Right lobe of liver (tissue), 6 donors: ENCODE data around the gene PLS3. TPM values are rescaled to one million over a fixed set of nuclear protein-coding genes. Genes with fewer than 3 reads are reported as not detected.

Experiments
- ATAC-seq, 4 donors: fragments of 200-7000 bp; cut with Tn5 transposase; one replicate each; pipeline ENCODE4 v1.9.1; 2020; ENCODE audit warnings: mild to moderate bottlenecking in 4 of 4, moderate library complexity in 4 of 4
- DNase-seq, 3 donors: peaks; one replicate each; pipeline ENCODE4 v3.0.0-alpha.2; 2020
- H3K27ac ChIP-seq, 3 donors: fragments of 200-600 bp; one replicate each; pipeline ENCODE4 v1.8.0; 2022
- H3K27me3 ChIP-seq, 2 donors: fragments of 200-600 bp; one replicate each; pipeline ENCODE4 v1.8.0; 2022
- H3K36me3 ChIP-seq, 4 donors: fragments of 200-600 bp; sonication (generic) in 1 of 4; one replicate each; pipeline versions ENCODE4 v1.5.1 to v1.8.0; 2017 to 2022; ENCODE audit warnings: control low read depth in 1 of 4
- H3K4me1 ChIP-seq, 4 donors: fragments of 200-600 bp; sonication (generic) in 1 of 4; one replicate each; pipeline versions ENCODE4 v1.5.1 to v1.8.0; 2017 to 2022; ENCODE audit warnings: control low read depth in 1 of 4
- H3K4me3 ChIP-seq, 3 donors: fragments of 200-600 bp; one replicate each; pipeline ENCODE4 v1.8.0; 2022
- H3K9me3 ChIP-seq, 4 donors: fragments of 200-600 bp; sonication (generic) in 1 of 4; one replicate each; pipeline versions ENCODE4 v1.5.1 to v1.8.0; 2017 to 2022; ENCODE audit warnings: control low read depth in 1 of 4
- CTCF ChIP-seq, 4 donors: fragments of 200-600 bp in 3 of 4; fragments of 450-650 bp in 1 of 4; IDR thresholded peaks; one replicate each; pipeline versions ENCODE4 v1.5.1 to v1.8.0; 2016 to 2022; ENCODE audit warnings: antibody characterized with exemption in 4 of 4, mild to moderate bottlenecking in 2 of 4
- POLR2A ChIP-seq: fragments of 450-650 bp; IDR thresholded peaks from one replicate; pipeline ENCODE4 v1.6.1; 2017; ENCODE audit warnings: antibody characterized with exemption, mild to moderate bottlenecking
- WGBS: methylation state at CpG from one replicate; pipeline ENCODE4 v1.1.6; 2018; ENCODE audit warnings: low coverage, low lambda C conversion rate; ENCODE audit not compliant: insufficient coverage; ENCODE audit errors: missing lambda C conversion rate; 5-methylcytosine and 5-hydroxymethylcytosine counted together
- intact Hi-C, 2 donors: fragments of 100-400 bp; cut with DNase I; formaldehyde crosslinking; loops; one replicate each; pipeline versions ENCODE4 v1.11.2 to v1.14.1; 2022
- total RNA-seq, 6 experiments: library from RNA; depleted of rRNA in 2 of 6; stranded (reverse); fragments of >200 nt in 2 of 6; fragmentation: NEBNext Ultra II Directional in 3 of 6; extraction: Animal tissue kit (Norgen Biotek cat#: 25700) in 3 of 6; gene quantifications; one replicate each; pipeline versions ENCODE4 v1.1.0 to v1.2.4, GENCODE V29; 2016 to 2023
- donor health status: DM: no; HTN: yes; CAD: no.
- donor health status: DM: no; HTN: no; CAD: no.
- donor health status: DM: no; HTN: no; CAD: no.
- donor health status: DM: no; HTN: yes; CAD: no.
- donor health status: DM: no; HTN: yes; CAD: no.

PLS3 gene
- total RNA-seq, 6 experiments from 2014 or later, result 85.3 to 239 (median 114) TPM

GRCh38 chrX:115553171-115553570 is 7.8 kb upstream of the PLS3 start:
- Histone ChIP-seq H3K4me1 (no peaks in the 10 kb centered on the region), H3K27ac (no peak overlapping the region), H3K4me3 (no peak overlapping the region), H3K36me3 (no peaks in the 10 kb centered on the region), H3K9me3 (no peaks in the 10 kb centered on the region), H3K27me3 (peaks cover 0 to 6% of the 10 kb centered on the region in 2 donors)
- TF ChIP-seq POLR2A (no peak), CTCF (IDR thresholded peaks at IDR 0.05) (no peak)
- 43% methylated on average over 5 of the region's 5 CpGs for WGBS
- no peak for ATAC-seq
- no peak for DNase-seq
- intact Hi-C loops, result no loop called here

DNA sequence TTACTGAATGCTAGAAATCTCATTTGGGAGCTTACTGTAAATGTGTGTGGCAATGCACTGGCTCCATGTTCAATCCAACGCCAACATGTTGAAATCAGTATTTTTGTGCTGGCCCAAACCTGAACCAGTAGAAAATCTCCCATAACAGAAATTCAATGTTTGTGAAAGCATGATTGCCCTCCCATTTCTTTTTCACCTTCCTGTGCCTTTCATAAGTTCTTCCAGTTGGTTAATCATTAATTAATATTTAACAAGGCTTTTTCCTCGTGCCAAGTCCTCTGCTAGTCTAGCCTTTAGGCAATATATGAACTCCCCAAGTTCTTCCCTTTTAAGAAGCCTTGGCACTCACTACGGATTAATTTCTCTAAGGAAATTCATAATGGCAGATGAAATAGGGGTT is 1.3 kb upstream of the PLS3 start:
- intact Hi-C loops, result no loop called here
- peak overlapping the region in 2 of 3 donors; percentile 85 to 89 for H3K27ac ChIP-seq

DNA sequence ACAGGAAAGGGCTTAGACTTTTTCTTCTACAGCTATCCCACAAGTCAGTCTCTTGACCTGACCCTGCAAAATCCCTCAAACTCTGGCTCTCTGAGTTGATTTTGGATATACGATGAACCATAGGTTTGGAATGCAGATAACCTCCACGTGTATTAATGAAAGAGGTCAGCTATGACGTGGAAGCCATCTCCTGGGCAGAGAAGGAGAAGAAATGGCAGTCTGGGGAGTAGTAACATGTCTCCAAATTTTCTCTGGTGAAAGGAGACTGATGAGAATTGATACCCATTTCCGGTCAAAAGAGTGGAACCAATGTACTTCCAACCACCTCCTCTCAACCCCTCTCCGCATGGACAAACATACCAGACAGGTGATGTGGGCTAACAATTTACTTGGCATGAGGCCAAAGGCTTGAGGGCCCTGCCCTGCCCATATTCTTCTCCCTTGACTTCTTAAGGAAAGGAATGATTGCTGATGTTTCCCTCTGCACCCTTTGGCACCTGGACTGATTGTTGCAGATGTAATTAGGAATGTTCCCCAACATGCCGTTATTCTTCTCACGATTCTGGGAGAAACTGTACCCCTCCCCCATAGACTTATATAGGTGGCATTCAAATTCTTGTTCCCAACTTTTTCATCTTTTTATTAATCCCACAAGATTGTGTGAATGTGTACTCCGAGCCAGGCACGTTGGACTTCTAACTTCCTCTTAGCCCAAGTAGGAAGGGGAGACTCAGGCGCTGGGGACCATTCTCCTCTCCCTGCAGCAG is 580 bp upstream of the PLS3 start:
- DNase-seq, result peak in 1 of 3 donors; percentile 22
- 8% methylated on average over 10 of the region's 10 CpGs for WGBS
- peak overlapping the region; percentile 85 to 89 (median 85) for H3K27ac ChIP-seq

More for the DNA sequence above, 1.3 kb upstream of the PLS3 start:
- WGBS, result 25% methylated on average over 3 of the region's 3 CpGs
- Histone ChIP-seq H3K27me3 (peaks cover 0 to 6% of the 10 kb centered on the region in 2 donors), H3K36me3 (no peaks in the 10 kb centered on the region), H3K4me1 (peaks cover 0 to 6% (median 0%) of the 10 kb centered on the region in 4 donors), H3K4me3 (peak overlapping the region in 1 of 3 donors; percentile 66), H3K9me3 (no peaks in the 10 kb centered on the region)
- TF ChIP-seq POLR2A (no peak), CTCF (IDR thresholded peaks at IDR 0.05) (no peak)
- no peak for DNase-seq
- peak; percentile 9 to 62 (median 20) for ATAC-seq

More for the DNA sequence above, 580 bp upstream of the PLS3 start:
- Histone ChIP-seq H3K4me3 (peak overlapping the region; percentile 42 to 66 (median 60)), H3K36me3 (no peaks in the 10 kb centered on the region), H3K4me1 (peaks cover 0 to 6% (median 0%) of the 10 kb centered on the region in 4 donors), H3K27me3 (peaks cover 0 to 6% of the 10 kb centered on the region in 2 donors), H3K9me3 (no peaks in the 10 kb centered on the region)
- intact Hi-C loops, result no loop called here
- ATAC-seq, result peak in 2 of 4 donors; percentile 1 to 25
- no peak for TF ChIP-seq POLR2A
- TF ChIP-seq CTCF (IDR thresholded peaks at IDR 0.05), result no peak
